CMK (cell line): Measurements from ENCODE around the gene NKTR.

Experiments used
- DNase-seq: peaks from one replicate; pipeline ENCODE4 v3.0.0-alpha.2; 2010; ENCODE audit warnings: low read depth

Gene NKTR

DNA sequence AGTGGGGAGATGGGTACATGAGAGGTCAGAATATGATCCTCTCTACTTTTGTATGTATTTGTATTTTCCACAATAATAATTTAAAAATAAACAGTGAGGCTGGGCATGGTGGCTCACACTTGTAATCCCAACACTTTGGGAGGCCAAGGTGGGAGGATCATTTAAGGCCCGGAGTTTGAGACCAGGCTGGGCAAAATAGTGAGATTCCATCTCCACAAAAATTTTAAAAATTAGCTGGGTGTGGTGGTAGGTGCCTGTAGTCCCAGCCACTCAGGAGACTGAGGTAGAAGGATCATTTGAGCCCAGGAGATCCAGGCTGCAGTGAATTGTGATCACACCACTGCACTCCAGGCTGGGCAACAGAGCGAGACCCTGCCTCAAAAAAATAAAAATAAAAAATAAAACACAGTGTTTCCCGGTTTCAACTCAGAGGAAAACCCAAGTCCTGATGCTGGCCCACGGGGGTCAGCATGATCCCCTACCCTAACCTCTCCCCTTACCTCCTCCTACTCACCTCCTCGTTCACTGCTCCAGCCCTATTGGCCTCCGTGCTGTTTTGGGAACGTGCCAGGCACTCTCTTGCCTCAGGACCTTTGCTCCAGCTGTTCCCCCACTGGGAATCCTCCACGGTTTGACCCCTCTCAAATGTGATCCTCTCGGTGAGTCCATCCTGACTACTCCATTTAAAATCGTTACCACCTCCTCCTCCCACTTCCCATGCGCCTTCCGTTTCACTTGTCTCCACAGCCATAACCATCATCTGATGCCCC, 82.0 kb downstream of the NKTR start:
- DNase-seq = no peak

DNA sequence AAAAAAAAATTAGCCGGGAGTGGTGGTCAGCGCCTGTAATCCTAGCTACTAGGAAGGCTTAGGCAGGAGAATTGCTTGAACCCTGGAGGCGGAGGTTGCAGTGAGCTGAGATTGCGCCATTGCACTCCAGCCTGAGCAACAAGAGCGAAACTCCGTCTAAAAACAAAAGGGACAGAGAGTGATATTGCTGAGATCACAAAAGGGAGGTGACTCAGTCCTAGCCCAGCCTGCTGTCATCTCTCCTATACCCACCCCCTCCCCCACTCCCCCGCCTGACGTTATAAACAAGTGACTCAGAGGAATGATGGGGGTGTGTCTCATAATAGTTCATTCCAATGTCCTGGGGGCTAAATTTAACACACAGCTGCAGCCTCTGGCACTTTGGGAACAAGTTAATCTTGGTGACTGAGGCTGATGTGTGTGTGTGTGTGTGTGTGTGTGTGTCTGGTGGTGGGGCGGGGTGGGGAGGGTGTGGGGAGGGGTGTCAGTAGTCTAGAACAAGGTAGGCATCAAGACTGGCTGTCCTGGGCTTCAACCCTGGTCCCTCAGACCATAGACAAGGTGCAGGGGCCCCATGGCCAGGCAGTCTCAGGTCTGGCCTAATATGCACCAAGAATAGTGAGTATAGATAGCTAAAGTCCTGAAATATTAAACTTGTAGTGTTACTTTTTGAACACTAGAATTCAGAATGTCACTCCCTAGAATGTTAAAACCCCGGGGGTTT, 83.6 kb downstream of the NKTR start:
- DNase-seq = no peak

DNA sequence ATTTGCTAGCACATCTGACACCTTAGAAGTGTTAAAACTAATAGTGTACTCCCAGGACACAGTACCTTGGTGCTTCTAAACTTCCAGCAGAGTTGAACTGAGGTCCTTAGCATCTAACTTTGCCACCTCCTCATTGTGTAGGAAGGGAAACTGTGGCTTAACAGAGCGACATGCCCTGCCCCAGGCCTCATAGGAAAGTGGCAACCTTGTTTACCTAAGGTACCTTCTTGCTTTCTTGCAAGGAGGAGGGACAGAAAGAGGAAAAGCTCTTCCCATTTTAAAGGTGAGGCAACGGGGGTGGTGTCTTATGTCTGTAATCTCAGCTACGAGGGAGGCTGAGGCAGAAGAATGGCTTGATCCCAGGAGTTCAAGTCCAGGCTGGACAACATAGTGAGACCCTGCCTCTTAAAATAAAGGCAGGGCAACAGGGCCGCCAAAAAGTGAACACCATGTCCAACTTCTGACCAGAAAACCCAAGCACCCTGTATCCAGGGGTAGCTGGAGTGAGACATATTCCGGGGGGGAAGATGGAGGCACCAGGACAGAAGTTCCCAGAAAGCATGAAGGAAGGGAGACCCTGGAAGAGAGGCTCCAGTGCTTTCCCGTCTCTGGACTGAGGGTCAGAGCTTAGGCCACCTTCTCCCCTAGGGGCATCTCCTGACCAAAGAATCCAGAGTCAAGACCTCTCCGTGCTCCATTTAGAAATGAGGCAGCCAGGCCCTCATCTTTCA, 84.3 kb downstream of the NKTR start:
- no peak for DNase-seq

DNA sequence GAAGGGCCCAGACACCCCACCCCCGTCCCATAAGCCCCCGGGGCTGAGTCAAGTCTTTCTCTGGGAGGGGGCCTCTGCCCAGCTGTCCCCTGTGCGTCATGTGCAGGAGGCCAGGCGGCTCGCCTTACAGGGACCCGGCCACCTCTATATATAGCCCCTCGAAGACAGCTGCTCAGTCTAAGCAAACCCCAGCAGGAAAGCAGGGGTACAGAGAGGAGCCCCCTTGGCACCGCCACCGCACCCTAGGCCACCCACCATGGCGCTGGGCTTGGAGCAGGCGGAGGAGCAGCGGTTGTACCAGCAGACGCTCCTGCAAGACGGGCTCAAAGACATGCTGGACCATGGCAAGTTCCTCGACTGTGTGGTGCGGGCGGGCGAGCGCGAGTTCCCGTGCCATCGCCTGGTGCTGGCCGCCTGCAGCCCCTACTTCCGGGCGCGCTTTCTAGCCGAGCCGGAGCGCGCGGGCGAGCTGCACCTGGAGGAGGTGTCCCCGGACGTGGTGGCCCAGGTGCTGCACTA, 84.9 kb downstream of the NKTR start, which contains the start of gene KLHL40:
Gene KLHL40 (plus strand): TSS at position 175 of the 519 bp plus-strand sequence. CDS start 82 bp downstream, at position 257.
- DNase-seq = no peak

DNA sequence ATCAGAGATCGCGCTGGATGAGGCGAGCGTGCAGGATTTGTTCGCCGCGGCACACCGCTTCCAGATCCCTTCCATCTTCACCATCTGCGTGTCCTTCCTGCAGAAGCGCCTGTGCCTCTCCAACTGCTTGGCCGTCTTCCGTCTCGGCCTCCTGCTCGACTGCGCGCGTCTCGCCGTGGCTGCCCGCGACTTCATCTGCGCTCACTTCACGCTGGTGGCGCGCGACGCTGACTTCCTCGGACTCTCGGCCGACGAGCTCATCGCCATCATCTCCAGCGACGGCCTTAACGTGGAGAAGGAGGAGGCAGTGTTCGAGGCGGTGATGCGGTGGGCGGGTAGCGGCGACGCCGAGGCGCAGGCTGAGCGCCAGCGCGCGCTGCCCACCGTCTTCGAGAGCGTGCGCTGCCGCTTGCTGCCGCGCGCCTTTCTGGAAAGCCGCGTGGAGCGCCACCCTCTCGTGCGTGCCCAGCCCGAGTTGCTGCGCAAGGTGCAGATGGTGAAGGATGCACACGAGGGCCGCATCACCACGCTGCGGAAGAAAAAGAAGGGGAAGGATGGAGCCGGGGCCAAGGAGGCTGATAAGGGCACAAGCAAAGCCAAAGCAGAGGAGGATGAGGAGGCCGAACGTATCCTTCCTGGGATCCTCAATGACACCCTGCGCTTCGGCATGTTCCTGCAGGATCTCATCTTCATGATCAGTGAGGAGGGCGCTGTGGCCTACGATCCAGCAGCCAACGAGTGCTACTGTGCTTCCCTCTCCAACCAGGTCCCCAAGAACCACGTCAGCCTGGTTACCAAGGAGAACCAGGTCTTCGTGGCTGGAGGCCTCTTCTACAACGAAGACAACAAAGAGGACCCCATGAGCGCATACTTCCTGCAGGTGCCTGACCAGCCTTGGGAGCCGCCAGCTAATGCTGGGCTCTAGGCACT, 85.7 kb downstream of the NKTR start:
- DNase-seq = no peak

- no peak for DNase-seq
Observed at GRCh38 chr3:42686832-42687650, 86.6 kb downstream of the NKTR start.

DNA sequence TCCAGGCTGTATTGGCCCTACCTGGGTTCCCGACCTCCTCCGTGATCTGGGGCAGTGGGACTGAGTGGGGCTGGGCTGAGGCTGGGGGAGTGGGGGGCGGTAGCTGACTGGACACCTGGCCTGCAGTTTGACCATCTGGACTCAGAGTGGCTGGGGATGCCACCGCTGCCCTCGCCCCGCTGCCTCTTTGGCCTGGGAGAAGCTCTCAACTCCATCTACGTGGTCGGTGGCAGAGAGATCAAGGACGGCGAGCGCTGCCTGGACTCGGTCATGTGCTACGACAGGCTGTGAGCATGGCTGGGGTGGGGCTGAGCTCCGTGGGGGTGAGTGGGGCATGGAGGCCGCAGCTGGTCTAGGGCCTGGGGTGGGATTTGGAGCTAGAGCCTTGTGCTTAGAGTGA, 87.5 kb downstream of the NKTR start:
- no peak for DNase-seq

DNA sequence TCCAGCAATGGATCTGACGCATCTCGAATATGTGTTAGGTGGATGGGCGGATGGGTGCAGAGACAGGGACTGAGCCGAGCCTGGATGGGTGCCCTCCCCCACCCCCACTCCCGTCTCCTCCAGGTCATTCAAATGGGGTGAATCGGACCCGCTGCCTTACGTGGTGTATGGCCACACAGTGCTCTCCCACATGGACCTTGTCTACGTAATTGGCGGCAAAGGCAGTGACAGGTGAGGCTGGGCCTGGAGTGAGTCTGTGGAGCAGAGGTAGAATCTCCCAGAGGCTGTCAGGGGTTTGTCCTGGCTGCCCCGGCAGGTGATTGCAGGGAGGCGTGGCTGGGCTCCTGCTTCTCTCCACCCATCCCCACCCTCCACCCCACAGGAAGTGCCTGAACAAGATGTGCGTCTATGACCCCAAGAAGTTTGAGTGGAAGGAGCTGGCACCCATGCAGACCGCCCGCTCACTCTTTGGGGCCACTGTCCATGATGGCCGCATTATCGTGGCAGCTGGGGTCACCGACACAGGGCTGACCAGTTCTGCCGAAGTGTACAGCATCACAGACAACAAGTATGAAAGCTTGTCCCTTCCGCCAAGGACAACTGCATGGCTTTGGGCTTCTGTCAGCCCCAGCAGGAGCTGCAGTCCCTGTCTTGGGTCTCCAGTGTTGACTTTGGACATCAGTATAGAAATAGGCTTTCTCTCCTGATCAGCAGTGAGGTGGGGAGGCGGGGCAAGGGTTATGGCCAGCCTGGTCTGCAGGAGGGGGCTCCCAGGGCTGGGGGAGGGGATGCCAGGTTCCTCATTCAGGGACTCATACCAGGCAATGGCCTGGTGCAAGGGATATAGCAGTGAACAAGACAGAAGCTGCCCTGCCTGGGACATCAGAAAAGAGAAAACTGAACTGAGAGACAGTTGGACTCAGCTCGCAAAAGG, 88.3 kb downstream of the NKTR start:
- no peak for DNase-seq

- no peak for DNase-seq
Observed at GRCh38 chr3:42689421-42690014, 89.0 kb downstream of the NKTR start.

- no peak for DNase-seq
Observed at GRCh38 chr3:42690191-42690590, 89.7 kb downstream of the NKTR start.

DNA sequence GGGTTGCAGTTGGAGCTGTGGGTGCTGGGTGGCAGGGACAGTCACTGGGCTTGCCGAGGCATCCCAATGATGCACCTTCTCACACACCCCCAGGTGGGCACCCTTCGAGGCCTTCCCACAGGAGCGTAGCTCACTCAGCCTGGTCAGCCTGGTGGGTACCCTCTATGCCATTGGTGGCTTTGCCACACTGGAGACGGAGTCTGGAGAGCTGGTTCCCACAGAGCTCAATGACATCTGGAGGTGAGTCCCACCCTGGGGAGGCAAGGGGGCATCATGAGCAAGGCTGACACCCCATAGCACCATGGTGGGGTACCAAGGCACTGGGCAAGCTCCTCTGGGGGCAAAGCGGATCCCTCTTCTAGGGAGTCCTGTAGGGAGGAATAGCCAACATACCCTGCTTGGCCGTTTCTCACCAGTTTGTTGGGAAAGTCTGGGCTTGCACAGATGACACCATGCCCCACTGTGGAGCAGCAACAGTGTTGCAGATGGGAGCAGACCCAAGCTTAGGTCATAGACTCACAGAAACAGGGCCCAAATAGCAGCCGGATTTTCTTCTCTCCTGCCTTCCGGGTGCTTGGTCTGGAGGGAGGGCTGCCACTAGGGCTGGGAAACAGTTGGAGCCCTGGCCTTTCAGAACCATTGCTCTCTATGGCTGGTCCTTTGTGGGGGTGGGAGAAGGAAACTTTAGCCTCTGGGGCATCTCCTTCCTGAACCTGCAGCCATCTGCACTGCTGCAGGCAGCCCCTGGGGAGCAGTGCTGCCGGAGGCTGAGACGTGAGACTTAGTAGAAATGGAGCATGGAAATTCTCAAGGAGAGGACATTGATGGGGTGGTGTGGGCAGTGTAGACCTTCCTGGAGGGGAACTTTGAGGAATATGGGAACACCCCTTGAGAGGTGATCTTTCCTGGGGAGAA, 90.5 kb downstream of the NKTR start:
- DNase-seq = no peak

- DNase-seq = no peak
Observed at GRCh38 chr3:42691816-42692666, 91.6 kb downstream of the NKTR start.

- no peak for DNase-seq
Observed at GRCh38 chr3:42692667-42693529, 92.4 kb downstream of the NKTR start.

DNA sequence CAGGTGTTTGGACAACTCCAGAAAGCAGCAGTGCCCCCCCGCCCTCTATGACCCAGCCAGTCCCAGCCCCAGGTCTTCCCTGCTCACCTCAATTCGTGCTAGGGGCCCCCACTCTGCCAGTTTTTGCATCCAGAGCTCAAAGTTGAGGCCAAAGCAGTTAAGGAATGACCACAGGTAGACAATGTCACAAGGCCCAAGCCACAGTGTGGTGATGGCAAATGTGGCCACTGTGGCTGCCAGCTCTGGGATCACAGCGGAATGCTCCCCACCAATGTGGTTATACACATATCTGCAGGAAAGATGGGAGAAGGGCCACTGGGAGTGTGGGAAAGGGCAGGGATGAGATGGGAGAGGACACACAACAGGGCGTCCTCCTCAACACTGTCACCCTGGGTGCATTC, 93.0 kb downstream of the NKTR start:
- DNase-seq = no peak

- DNase-seq = no peak
Observed at GRCh38 chr3:42694366-42694765, 93.9 kb downstream of the NKTR start.
